ENCODE measurements around the gene UXS1. TPM values are rescaled to one million over a fixed set of nuclear protein-coding genes. Genes with fewer than 3 reads are reported as not detected.
A peak's percentile ranks its signal among the peaks of the same experiment; 100 is the strongest.

Gene UXS1
- total RNA-seq, 8 experiments from 2014 or later, result 24.9 to 76.4 (median 33.8) TPM

DNA sequence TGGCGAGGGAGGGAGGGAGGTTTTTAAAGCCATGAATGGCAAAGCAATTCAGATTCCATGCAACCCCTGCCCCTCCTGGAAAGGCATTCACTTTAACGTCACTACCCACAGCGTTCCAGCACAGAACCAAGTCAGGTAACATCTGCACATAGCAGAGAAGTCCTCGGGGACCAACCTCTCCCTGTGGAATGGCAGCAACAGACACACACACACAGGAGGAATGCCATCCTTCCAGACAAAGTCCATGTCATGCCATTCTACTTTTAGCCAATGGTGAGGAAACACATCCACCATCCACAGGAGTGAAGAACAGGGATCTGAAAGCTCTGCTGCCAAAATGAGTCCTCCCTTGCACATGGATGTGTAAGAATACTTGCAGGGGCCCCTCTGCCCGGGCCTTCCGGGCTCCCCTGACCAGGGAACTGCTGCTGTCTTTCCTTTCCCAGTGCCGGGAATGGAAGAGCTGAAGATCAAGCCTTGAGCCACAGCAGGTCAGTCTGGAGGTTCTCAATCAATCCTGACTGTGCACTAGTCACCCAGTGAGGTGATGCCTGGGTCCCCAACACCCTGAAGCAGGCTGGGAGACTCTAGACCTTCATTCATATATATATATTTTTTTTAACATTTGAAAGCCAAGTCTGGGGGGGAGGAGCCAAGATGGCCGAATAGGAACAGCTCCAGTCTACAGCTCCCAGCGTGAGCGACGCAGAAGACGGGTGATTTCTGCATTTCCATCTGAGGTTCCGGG, 63.7 kb downstream of the UXS1 start:
- H3K4me1 ChIP-seq (replicated peaks in 1 of 2), result peaks cover 5 to 6% of the 10 kb centered on the region in 2 donors
- ATAC-seq (replicated peaks in 6 of 8), result peak in 5 of 8 experiments; percentile 38 to 71 (median 59)
- in situ Hi-C loops (cut with MboI; ENCODE audit: low pct_unique_long_range_greater_than_20kb in 2 of 9, low sequenced_read_pairs in 9 of 9, unreplicated experiment in 9 of 9), result no loop called here
- peak overlapping the region; percentile 13 to 29 (median 24) for H3K4me3 ChIP-seq
- 47 to 100% (median 87%) methylated on average over 1 to 4 of the region's 13 CpGs; no CpG with 5 or more reads in 4 of the 10 experiments for WGBS, 10 experiments
- peak overlapping the region; percentile 1 to 62 for H3K27ac ChIP-seq

DNA sequence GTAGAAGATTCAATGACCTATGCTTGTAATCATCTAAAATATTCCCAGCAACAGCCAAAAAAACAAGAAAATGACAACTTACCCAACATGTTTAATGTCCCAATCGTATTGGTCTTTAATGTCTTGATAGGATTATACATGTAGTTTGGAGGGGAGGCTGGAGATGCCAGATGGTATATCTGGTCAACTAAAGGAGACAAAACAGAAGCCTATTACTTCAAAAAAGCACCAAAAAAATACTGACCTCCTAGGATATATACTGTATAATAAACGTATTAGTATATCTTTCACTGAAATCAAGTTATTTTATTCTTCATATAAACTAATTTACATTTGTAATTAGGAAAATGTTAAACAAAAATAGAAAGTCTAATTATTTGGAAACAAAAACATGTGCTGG, 64.5 kb downstream of the UXS1 start:
- WGBS, 10 experiments, result 50 to 100% (median 92%) methylated on average over 1 to 2 of the region's 2 CpGs; no CpG with 5 or more reads in 1 of the 10 experiments
- no peak overlapping the region for H3K4me3 ChIP-seq

DNA sequence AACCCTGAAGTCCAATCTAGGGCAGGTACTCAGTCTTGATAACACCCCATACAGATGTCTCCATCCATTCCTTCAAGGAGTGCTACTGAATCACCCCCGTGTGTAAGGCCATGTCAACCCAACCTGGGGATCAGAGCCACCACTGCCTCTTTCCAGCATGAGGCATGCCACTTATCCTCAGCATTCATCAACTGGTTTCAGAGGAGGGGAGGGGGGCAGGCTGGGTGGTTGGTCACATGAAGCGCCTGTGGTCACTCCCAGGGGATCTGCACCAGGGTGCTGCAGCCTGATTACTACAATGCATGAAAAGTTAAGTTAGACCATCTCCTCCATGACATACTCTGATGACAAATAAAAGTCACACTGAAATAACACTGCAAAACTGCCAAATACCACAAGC, 65.0 kb downstream of the UXS1 start:
- WGBS, 10 experiments, result 63 to 100% (median 100%) methylated on average over 1 to 2 of the region's 2 CpGs; no CpG with 5 or more reads in 6 of the 10 experiments

More for the DNA sequence above, 64.5 kb downstream of the UXS1 start:
- Histone ChIP-seq H3K4me1 (replicated peaks in 1 of 2) (peaks cover 5 to 6% of the 10 kb centered on the region in 2 donors), H3K27ac (no peak overlapping the region)
- ATAC-seq (replicated peaks in 6 of 8), result no peak
- in situ Hi-C loops (cut with MboI; ENCODE audit: low pct_unique_long_range_greater_than_20kb in 2 of 9, low sequenced_read_pairs in 9 of 9, unreplicated experiment in 9 of 9), result no loop called here

DNA sequence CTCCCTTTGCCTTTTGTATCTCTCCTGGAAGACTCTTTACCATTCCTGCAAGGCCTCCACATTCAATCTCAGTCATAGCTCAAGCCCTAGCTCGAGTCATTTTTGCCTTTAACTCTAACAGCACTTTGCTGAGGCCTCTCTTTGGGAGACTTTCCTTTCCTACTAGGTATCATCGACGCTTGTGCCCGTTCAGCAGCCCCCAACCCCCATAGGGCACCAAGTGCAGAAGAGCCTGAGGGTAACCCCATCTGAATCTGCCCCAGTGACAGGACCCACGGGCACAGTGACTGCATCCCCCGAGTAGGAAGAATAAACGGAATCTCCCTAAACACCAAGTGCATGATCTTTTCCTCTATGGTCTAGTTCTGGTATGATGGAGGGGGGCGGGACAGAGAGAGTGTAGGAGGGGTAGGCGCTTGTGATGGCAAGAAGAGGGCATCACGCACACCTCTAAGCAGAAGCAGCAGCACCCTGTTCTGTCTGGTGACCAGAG, 66.3 kb downstream of the UXS1 start:
- no peak for ATAC-seq (replicated peaks in 6 of 8)

More for the DNA sequence above, 65.0 kb downstream of the UXS1 start:
- in situ Hi-C loops (cut with MboI; ENCODE audit: low pct_unique_long_range_greater_than_20kb in 2 of 9, low sequenced_read_pairs in 9 of 9, unreplicated experiment in 9 of 9), result no loop called here
- no peak overlapping the region for H3K4me3 ChIP-seq
- peaks cover 5 to 6% of the 10 kb centered on the region in 2 donors for H3K4me1 ChIP-seq (replicated peaks in 1 of 2)
- H3K27ac ChIP-seq, result no peak overlapping the region
- ATAC-seq (replicated peaks in 6 of 8), result no peak

DNA sequence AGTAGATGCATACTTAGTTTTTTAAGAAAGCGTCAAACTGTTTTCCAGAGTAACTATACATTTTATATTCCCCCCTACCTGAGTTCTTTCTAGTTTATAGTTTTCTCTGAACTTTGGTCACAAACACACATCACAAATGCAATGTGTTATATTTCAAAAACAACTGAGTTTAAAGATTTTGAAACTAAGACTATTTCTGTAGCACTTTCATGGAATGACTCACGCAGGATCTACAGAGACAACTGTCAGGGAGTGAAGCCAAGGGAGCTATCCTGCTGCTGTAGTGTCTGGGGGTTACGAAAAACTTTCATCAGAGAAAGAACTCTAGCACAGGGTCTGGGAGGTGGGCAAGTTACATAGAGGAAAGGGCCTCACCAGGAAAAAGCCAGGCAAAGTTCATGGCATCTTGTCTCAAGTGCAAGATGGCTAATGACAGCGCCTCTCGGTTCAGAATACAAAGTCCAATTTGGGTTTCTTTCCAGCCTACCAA, 66.8 kb downstream of the UXS1 start:
- ATAC-seq (replicated peaks in 6 of 8), result no peak
- H3K27ac ChIP-seq, result no peak overlapping the region
- no peak overlapping the region for H3K4me3 ChIP-seq
- WGBS, 10 experiments, result 83 to 100% (median 100%) methylated on average over 1 to 5 of the region's 5 CpGs
- peaks cover 5 to 6% of the 10 kb centered on the region in 2 donors for H3K4me1 ChIP-seq (replicated peaks in 1 of 2)
- in situ Hi-C loops (cut with MboI; ENCODE audit: low pct_unique_long_range_greater_than_20kb in 2 of 9, low sequenced_read_pairs in 9 of 9, unreplicated experiment in 9 of 9), result no loop called here

More for the DNA sequence above, 66.3 kb downstream of the UXS1 start:
- Histone ChIP-seq H3K4me3 (no peak overlapping the region), H3K4me1 (replicated peaks in 1 of 2) (peaks cover 5 to 6% of the 10 kb centered on the region in 2 donors), H3K27ac (no peak overlapping the region)
- in situ Hi-C loops (cut with MboI; ENCODE audit: low pct_unique_long_range_greater_than_20kb in 2 of 9, low sequenced_read_pairs in 9 of 9, unreplicated experiment in 9 of 9), result no loop called here
- 95 to 100% (median 100%) methylated on average over 1 to 7 of the region's 10 CpGs; no CpG with 5 or more reads in 4 of the 10 experiments for WGBS, 10 experiments

DNA sequence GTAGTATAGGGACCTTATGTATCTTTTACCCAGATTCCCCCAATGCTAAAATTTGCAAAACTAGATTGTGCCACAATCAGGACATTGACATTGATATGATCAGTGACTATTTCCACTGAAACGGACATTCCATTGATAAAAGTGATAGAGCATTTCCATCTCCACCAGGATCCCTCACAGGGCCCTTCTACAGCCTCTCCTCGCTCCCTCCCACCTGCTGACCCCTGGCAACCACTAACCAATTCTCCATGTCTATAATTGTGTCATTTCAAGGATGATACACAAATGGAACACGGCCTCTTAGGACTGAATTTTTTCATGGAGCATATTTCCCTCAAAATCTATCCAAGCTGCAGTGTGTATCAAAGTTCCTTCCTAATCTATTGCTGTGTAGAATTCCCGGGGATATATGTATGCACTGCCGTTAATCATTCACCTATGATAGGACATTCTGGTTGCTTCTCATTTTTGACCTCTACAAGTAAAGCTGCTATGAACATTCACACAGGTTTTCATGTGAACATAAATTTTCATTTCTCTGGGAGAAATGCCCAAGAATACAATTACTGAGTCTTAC, 67.3 kb downstream of the UXS1 start:
- 71 to 100% (median 92%) methylated on average over 1 to 5 of the region's 5 CpGs for WGBS, 10 experiments
- Histone ChIP-seq H3K27ac (no peak overlapping the region), H3K4me1 (replicated peaks in 1 of 2) (peaks cover 5 to 6% of the 10 kb centered on the region in 2 donors), H3K4me3 (no peak overlapping the region)
- no peak for ATAC-seq (replicated peaks in 6 of 8)
- in situ Hi-C loops (cut with MboI; ENCODE audit: low pct_unique_long_range_greater_than_20kb in 2 of 9, low sequenced_read_pairs in 9 of 9, unreplicated experiment in 9 of 9), result no loop called here

DNA sequence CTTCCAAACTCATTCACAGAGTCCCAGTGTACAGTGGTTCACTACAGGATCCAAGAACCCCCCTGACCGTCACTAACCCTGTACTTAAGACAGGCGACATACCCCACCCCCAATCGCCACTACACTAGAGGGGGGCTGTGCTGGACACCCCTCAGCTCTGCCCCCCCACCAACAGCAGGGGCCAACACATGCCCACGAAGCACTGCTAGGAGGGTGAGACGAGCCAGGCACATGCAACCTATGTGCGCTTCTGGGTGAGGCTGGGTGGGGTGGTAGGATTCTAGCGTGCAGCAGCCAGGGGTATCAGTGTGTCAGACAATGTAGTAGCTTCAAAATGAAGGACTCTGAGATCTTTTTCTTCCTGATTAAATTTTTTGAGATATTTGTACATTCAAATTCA, 67.8 kb downstream of the UXS1 start:
- no peak for ATAC-seq (replicated peaks in 6 of 8)
- H3K4me3 ChIP-seq, result no peak overlapping the region
- 80 to 100% (median 95%) methylated on average over 1 to 4 of the region's 7 CpGs; no CpG with 5 or more reads in 4 of the 10 experiments for WGBS, 10 experiments
- H3K4me1 ChIP-seq (replicated peaks in 1 of 2), result peaks cover 5 to 6% of the 10 kb centered on the region in 2 donors
- in situ Hi-C loops (cut with MboI; ENCODE audit: low pct_unique_long_range_greater_than_20kb in 2 of 9, low sequenced_read_pairs in 9 of 9, unreplicated experiment in 9 of 9), result no loop called here
- H3K27ac ChIP-seq, result no peak overlapping the region

DNA sequence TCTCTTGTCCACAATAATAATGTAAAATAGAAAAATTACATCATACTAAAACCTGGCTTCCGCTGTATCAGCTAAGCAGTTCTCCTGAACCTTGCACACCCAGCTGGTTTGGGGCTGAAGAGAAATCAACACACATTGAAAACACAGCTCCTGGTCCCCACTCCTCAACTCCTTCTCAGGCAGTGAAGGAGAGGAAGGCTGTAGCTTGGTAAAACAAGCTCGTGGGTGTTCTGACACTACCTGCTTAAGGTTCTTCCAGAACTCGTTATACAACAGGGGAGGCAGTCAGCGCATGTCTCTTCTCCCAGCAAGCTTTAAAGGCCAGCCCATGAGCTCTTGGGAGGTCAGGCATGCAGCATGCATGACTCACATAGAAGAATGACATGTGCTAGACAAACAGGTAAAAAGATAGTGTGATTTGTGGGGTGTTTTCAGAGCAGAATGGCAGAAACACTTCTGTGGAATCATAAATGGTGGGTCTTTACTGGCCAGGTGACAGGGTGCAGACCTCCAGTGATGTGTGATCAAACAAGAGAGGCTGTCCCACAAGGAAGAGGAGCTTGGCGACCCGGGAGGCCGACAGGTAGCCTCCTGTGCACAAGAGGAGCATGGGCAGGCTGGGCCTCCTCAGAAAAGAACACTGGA, 69.1 kb downstream of the UXS1 start:
- WGBS, 10 experiments, result 90 to 100% (median 99%) methylated on average over 1 to 7 of the region's 7 CpGs; no CpG with 5 or more reads in 2 of the 10 experiments
- in situ Hi-C loops (cut with MboI; ENCODE audit: low pct_unique_long_range_greater_than_20kb in 2 of 9, low sequenced_read_pairs in 9 of 9, unreplicated experiment in 9 of 9), result loop anchor here in 5 of 9 experiments (25.0 kb wide), 3 partner anchors 412 to 462 kb away; no protein-coding TSS in a partner anchor
- no peaks in the 10 kb centered on the region for H3K4me1 ChIP-seq (replicated peaks in 1 of 2)
- no peak for ATAC-seq (replicated peaks in 6 of 8)
- no peak overlapping the region for H3K27ac ChIP-seq
- no peak overlapping the region for H3K4me3 ChIP-seq

DNA sequence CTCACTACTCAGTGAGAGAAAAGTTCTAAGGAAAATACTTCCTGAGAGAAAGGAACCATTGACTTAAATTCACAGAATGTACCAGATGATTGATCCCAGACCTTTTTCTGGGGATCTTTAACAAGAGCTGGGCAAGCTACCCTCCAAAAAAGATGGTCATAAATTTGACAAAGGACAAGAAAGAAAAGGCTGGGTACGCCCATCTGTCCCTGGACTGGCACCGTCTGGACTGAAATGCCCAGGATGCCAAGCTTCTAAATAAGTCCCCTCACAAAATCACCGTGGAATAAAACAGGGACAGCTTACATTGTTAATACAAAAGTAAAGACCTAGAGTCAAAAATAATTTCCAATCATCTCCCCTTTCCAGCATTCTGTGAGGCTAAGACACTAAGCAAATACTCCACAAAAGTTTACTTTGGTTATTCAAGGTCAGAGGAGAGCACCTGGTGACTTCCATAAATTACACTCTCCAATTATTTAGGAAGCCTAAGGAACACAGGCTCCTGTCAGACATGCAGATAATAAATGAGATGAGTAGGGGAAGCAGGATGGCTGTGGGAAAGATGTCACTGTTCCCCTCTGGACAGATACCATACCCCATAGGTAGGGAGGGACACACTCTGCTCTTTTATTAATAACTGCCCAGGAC, 69.9 kb downstream of the UXS1 start:
- in situ Hi-C loops (cut with MboI; ENCODE audit: low pct_unique_long_range_greater_than_20kb in 2 of 9, low sequenced_read_pairs in 9 of 9, unreplicated experiment in 9 of 9), result loop anchor here in 5 of 9 experiments (25.0 kb wide), 3 partner anchors 413 to 463 kb away; no protein-coding TSS in a partner anchor
- Histone ChIP-seq H3K4me1 (replicated peaks in 1 of 2) (no peaks in the 10 kb centered on the region), H3K4me3 (no peak overlapping the region), H3K27ac (no peak overlapping the region)
- no peak for ATAC-seq (replicated peaks in 6 of 8)
- 63 to 100% (median 93%) methylated on average over 1 to 3 of the region's 3 CpGs; no CpG with 5 or more reads in 3 of the 10 experiments for WGBS, 10 experiments

DNA sequence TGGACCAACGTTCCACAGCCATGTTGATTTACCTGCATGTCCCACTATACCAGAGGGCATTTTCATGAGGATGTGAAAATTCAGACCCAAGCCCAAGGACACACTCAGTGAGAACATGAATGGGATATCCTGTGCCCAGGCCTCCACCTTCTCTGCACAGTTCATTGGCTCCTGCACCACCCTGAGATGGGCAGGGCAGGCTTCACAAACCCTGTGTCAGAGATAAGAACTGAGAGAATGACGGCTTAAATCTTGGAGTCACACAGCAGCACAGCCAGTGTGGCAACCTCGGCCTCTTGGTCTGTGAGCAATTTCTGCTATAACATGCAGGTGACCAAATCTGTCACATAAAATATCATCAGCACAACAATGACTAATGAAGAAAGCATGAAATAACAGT, 71.9 kb downstream of the UXS1 start:
- no peak overlapping the region for H3K27ac ChIP-seq
- no peak for ATAC-seq (replicated peaks in 6 of 8)
- no peaks in the 10 kb centered on the region for H3K4me1 ChIP-seq (replicated peaks in 1 of 2)
- H3K4me3 ChIP-seq, result no peak overlapping the region
- WGBS, 10 experiments, result 93 to 100% (median 100%) methylated on average over 1 to 3 of the region's 3 CpGs; no CpG with 5 or more reads in 3 of the 10 experiments
- in situ Hi-C loops (cut with MboI; ENCODE audit: low pct_unique_long_range_greater_than_20kb in 2 of 9, low sequenced_read_pairs in 9 of 9, unreplicated experiment in 9 of 9), result loop anchor here in 5 of 9 experiments (25.0 kb wide), 3 partner anchors 415 to 465 kb away; no protein-coding TSS in a partner anchor

DNA sequence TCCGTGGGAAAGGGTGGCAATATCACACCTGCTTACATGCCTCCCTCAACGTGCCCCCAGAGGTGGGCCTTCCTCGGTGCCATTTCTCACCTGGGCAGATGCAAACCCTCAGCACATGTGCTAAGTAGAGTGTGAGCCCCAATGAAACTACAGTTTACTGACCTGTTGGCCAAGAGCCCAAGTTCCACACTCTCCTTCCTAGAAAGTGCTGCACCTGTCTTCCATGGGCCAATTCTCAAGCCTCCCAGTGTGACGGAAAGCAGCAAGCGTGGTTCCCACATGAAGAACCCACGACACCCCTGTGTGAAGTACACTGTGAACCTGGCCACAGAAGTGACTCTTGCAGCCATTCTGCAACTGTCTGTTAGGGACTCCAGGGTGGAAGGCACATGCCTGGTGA, 73.7 kb downstream of the UXS1 start:
- H3K4me1 ChIP-seq (replicated peaks in 1 of 2), result no peaks in the 10 kb centered on the region
- no peak for ATAC-seq (replicated peaks in 6 of 8)
- WGBS, 10 experiments, result 80 to 100% (median 97%) methylated on average over 1 to 3 of the region's 6 CpGs; no CpG with 5 or more reads in 6 of the 10 experiments
- H3K4me3 ChIP-seq, result no peak overlapping the region
- in situ Hi-C loops (cut with MboI; ENCODE audit: low pct_unique_long_range_greater_than_20kb in 2 of 9, low sequenced_read_pairs in 9 of 9, unreplicated experiment in 9 of 9), result loop anchor here in 5 of 9 experiments (25.0 kb wide), 3 partner anchors 417 to 467 kb away; no protein-coding TSS in a partner anchor
- no peak overlapping the region for H3K27ac ChIP-seq

DNA sequence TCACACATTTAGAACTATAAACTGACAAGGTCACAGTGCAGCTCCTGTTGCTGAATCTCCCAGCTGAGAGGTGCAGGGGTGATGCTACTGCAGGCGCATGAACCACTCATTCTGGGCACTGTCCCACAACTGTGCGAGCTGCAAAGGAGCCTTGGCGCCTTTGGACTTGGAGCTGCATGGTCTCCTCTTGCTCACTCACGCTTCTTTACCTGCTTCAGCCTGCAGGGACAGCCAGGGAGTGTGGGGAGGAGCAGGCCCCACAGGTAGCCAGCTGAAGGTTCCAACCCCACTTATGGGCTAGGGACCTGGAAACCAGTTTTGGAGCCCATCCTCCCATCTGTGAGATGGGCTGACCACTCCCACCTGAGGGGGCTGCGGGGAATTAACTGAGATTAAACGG, 75.0 kb downstream of the UXS1 start:
- no peak for ATAC-seq (replicated peaks in 6 of 8)
- in situ Hi-C loops (cut with MboI; ENCODE audit: low pct_unique_long_range_greater_than_20kb in 2 of 9, low sequenced_read_pairs in 9 of 9, unreplicated experiment in 9 of 9), result loop anchor here in 5 of 9 experiments (25.0 kb wide), 3 partner anchors 418 to 468 kb away; no protein-coding TSS in a partner anchor
- H3K4me1 ChIP-seq (replicated peaks in 1 of 2), result no peaks in the 10 kb centered on the region
- 84 to 100% (median 93%) methylated on average over 2 to 4 of the region's 6 CpGs; no CpG with 5 or more reads in 7 of the 10 experiments for WGBS, 10 experiments
- no peak overlapping the region for H3K27ac ChIP-seq
- H3K4me3 ChIP-seq, result no peak overlapping the region

Measured in motor neuron (in vitro differentiated cells).